ENCODE measurements around the gene THEM4.

THEM4 gene

DNA sequence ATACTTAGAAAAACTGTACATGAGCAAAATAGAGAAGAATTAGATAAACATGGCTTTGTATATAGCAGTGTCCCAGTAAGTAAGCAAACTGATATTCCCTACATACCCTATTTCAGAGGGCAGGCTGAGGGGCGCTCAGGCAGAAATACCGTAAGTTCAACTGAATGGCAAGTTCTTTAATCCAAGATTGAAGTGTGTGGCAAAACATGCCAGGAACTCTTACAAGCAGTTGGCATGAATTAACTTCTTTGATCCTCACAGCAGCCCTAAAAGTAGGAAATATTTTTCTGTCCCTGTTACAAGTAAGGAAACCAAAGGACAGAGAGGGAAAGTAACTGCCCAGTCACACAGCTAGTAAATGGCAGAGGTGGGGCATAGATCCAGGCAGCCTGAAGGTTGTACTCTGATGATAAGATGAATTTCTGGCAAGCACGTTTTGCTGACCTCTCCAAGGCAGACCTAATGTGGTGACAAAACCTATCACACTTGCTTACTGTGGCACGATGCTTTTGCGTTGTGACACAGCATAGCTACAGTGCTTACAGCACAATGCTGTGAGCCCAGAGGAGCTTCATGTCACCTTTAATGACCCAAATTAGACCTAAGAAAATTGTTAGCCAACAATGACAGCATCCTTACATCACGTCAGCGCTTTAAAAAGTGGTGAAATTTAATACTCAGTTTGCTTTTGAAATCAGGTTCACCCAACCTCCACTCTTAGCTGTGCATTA lies 35.0 kb upstream of the THEM4 start:
- no peak for DNase-seq (ENCODE audit: low spot score in 2 of 2)
- Mint-ChIP-seq H3K9me3 (no peaks in the 10 kb centered on the region), H3K4me1 (peaks cover 33% of the 10 kb centered on the region), H3K27ac (ENCODE audit: low read depth) (peak overlapping the region; percentile 97), H3K27me3 (no peaks in the 10 kb centered on the region), H3K4me3 (no peak overlapping the region), H3K36me3 (ENCODE audit: insufficient read depth) (peaks cover 17% of the 10 kb centered on the region)
- ATAC-seq (replicated peaks; ENCODE audit: extremely low read depth, poor library complexity, severe bottlenecking) = no peak

DNA sequence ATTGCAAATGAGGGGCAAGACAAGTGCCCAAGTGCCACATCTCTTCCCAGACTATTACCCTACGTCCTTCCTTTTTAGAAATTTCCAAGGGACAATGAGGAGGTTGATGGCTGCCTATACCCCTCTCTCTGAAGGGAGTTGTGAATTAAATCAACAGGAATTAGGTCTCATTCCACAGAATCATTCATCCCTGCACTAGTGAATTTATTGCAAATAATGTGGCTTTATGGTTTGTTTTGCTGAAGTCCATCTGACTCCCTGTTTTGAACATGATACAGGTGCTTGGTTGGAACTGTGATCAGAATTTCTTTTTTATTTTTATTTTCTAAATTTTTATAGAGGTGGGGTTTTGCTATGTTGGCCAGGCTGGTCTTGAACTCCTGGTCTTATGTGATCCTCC lies 34.3 kb upstream of the THEM4 start:
- Mint-ChIP-seq H3K27me3 (no peaks in the 10 kb centered on the region), H3K4me1 (peaks cover 29% of the 10 kb centered on the region), H3K27ac (ENCODE audit: low read depth) (peak overlapping the region; percentile 97)

DNA sequence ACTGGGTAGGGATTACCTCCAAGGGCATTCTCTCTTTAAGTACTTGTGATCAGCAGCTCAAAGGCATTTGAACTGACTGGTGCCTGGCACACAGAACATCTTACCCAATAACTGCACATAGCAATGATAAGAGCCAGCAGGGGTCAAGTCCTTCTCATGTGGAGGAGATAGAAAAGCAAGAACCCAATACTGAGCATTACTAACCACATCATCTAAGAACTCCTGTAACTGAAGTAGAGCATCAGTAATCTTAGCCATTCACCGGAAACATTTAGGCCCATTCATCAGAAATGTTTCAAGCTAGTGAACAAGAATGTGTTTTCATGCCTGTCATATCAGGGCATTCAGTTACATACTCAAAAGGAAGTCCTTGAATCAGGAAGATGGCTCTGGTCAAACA lies 33.6 kb upstream of the THEM4 start:
- no peaks in the 10 kb centered on the region for H3K27me3 Mint-ChIP-seq
- H3K27ac Mint-ChIP-seq (ENCODE audit: low read depth) = peak overlapping the region; percentile 86
- H3K4me1 Mint-ChIP-seq = peaks cover 29% of the 10 kb centered on the region
- no peak overlapping the region for H3K4me3 Mint-ChIP-seq
- H3K9me3 Mint-ChIP-seq = no peaks in the 10 kb centered on the region
- DNase-seq (ENCODE audit: low spot score in 2 of 2) (no peak), ATAC-seq (replicated peaks; ENCODE audit: extremely low read depth, poor library complexity, severe bottlenecking) (no peak)
- H3K36me3 Mint-ChIP-seq (ENCODE audit: insufficient read depth) = peaks cover 17% of the 10 kb centered on the region

More for the DNA sequence above, 34.3 kb upstream of the THEM4 start:
- Mint-ChIP-seq H3K36me3 (ENCODE audit: insufficient read depth) (peaks cover 17% of the 10 kb centered on the region), H3K9me3 (no peaks in the 10 kb centered on the region), H3K4me3 (no peak overlapping the region)
- DNase-seq (ENCODE audit: low spot score in 2 of 2) (no peak), ATAC-seq (replicated peaks; ENCODE audit: extremely low read depth, poor library complexity, severe bottlenecking) (no peak)

DNA sequence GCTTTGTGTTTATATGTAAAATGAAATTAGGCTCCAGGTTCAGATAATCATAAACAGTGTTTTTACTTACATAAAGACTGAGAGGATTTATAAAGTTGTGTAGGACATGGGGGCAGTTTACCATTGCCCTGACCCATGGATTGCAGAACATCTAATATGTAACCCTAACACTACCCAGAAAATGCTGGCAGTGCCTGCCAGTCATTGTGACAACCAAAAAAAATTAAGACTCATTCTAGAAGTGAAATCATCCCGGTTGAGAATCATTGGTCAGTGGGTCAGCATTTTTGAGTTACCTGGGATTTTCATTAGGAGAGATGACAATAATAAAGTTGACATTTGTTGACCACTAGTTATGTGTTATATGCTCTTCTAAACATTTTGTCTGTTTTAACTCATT lies 31.2 kb upstream of the THEM4 start:
- Mint-ChIP-seq H3K27ac (ENCODE audit: low read depth) (no peak overlapping the region), H3K4me1 (peaks cover 14% of the 10 kb centered on the region), H3K36me3 (ENCODE audit: insufficient read depth) (peaks cover 12% of the 10 kb centered on the region), H3K4me3 (no peak overlapping the region), H3K9me3 (no peaks in the 10 kb centered on the region), H3K27me3 (no peaks in the 10 kb centered on the region)
- no peak for DNase-seq (ENCODE audit: low spot score in 2 of 2)
- no peak for ATAC-seq (replicated peaks; ENCODE audit: extremely low read depth, poor library complexity, severe bottlenecking)

DNA sequence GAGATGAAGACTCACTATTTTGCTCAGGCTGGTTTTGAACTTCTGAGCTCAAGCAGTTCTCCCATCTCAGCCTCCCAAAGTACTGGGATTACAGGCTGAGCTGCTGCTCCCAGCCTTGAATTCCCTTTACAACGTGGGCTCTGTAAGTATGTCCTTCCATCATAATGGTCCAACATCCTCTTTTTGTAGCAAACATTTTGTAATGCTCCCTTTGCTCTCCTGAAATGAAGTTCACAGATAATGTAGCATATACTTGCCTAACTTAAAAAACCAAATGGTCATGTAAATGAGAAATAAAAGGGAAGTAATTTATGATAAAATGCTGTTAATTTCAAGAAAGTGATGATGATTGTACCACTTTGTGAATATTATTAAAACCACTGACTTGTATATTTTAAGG lies 30.5 kb upstream of the THEM4 start:
- peaks cover 7% of the 10 kb centered on the region for H3K4me1 Mint-ChIP-seq
- no peak overlapping the region for H3K27ac Mint-ChIP-seq (ENCODE audit: low read depth)

DNA sequence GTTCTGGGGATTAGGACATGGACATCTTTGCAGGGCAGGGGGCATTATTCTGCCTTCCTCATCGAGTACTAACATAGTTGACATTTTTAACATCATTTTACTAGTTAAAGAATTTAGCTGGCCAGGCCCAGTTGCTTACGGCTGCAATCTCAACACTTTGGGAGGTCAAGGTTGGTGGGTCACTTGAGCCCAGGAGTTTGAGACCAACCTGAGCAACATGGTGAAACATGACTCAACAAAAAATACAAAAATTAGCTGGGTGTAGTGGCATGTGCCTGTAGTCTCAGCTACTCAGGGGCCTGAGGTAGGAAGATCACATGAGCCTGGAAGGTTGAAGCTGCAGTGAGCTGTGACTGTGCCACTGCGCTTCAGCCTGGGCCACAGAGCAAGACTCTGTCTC lies 29.8 kb upstream of the THEM4 start:
- ATAC-seq (replicated peaks; ENCODE audit: extremely low read depth, poor library complexity, severe bottlenecking) (no peak), DNase-seq (ENCODE audit: low spot score in 2 of 2) (no peak)
- Mint-ChIP-seq H3K4me1 (peaks cover 9% of the 10 kb centered on the region), H3K27me3 (peaks cover 8% of the 10 kb centered on the region), H3K27ac (ENCODE audit: low read depth) (no peak overlapping the region), H3K36me3 (ENCODE audit: insufficient read depth) (peaks cover 10% of the 10 kb centered on the region), H3K9me3 (no peaks in the 10 kb centered on the region), H3K4me3 (no peak overlapping the region)

More for the DNA sequence above, 30.5 kb upstream of the THEM4 start:
- no peak for DNase-seq (ENCODE audit: low spot score in 2 of 2)
- no peak for ATAC-seq (replicated peaks; ENCODE audit: extremely low read depth, poor library complexity, severe bottlenecking)
- H3K27me3 Mint-ChIP-seq = peaks cover 7% of the 10 kb centered on the region
- no peak overlapping the region for H3K4me3 Mint-ChIP-seq
- no peaks in the 10 kb centered on the region for H3K9me3 Mint-ChIP-seq
- peaks cover 11% of the 10 kb centered on the region for H3K36me3 Mint-ChIP-seq (ENCODE audit: insufficient read depth)

DNA sequence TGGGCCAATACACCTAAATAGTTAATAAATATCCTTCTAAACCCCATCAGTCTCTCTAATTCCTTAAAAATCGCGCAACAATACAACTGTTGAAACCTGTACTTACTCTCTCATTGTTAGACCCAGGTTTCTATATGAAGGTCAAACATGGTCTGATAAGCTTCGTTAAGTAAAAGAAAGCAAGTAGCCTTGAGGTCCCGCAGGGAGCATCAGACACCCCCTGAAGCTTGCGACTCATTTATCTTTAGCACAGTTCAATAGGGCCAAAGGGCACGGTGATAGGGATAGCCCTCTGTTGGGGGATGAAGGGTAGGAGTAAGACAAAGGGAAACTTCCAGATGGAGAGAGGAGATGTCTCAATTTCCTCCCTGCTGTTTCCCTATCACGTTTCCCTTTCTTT lies 27.3 kb upstream of the THEM4 start:
- H3K4me3 Mint-ChIP-seq = no peak overlapping the region
- no peak for DNase-seq (ENCODE audit: low spot score in 2 of 2)
- peaks cover 8% of the 10 kb centered on the region for H3K27me3 Mint-ChIP-seq
- H3K36me3 Mint-ChIP-seq (ENCODE audit: insufficient read depth) = peaks cover 6% of the 10 kb centered on the region
- H3K9me3 Mint-ChIP-seq = no peaks in the 10 kb centered on the region
- ATAC-seq (replicated peaks; ENCODE audit: extremely low read depth, poor library complexity, severe bottlenecking) = no peak
- H3K4me1 Mint-ChIP-seq = peaks cover 13% of the 10 kb centered on the region
- H3K27ac Mint-ChIP-seq (ENCODE audit: low read depth) = no peak overlapping the region

DNA sequence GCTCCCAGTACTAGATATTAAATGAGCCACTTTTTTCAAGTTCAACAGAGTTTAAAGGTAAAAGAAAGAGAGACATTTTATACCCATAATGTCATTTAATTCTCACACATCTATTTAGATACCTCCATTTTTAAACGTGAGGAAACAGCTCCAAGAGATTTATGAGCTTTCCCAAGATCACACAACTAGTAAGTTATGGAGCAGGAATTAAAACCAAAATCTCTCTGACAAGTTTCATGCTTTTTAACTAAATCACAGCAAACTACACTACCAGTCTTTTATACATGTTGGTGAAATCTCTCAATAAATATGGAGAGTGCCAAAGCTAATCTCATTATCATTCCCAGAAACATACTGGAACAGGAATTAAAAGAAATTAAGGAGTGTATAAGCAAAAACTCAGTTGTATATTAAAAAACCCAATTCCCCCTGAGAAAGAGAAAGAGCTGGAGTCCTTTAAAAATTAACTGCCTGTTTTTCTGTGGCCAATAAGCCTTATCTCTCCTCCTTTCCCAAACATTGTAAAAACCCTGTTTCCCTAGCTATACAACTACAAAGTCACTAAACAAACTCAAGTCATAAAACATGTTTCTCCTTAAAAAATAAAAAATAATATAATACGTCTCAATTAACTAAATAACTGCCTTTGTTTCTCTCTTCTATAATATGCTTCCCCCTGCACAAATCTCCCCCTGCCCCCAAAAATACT lies 26.7 kb upstream of the THEM4 start:
- Mint-ChIP-seq H3K4me3 (no peak overlapping the region), H3K4me1 (peaks cover 7% of the 10 kb centered on the region), H3K27ac (ENCODE audit: low read depth) (no peak overlapping the region), H3K9me3 (no peaks in the 10 kb centered on the region), H3K36me3 (ENCODE audit: insufficient read depth) (peaks cover 3% of the 10 kb centered on the region), H3K27me3 (peaks cover 8% of the 10 kb centered on the region)
- no peak for ATAC-seq (replicated peaks; ENCODE audit: extremely low read depth, poor library complexity, severe bottlenecking)
- no peak for DNase-seq (ENCODE audit: low spot score in 2 of 2)

DNA sequence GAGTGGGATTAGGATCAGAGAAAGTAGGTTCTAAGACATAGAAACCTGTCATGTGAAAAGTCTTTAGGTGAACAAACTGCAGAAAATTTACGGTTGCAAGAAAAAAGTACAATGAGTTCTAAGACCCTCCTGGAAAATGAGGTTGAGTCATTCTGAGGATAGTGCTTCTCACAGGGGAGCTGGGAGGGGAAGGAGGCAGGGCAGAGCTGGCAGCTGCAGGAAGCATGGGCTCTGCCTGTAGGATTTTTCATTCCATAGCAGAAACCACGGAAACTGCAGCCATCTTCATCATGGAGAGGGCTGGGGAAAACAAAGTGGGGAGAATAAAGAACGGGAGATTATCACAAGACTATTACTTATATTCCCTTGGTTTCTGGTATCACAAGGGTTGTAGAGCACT lies 25.8 kb upstream of the THEM4 start:
- Mint-ChIP-seq H3K9me3 (no peaks in the 10 kb centered on the region), H3K27ac (ENCODE audit: low read depth) (peak overlapping the region; percentile 20), H3K36me3 (ENCODE audit: insufficient read depth) (peaks cover 2% of the 10 kb centered on the region), H3K4me3 (no peak overlapping the region), H3K4me1 (peaks cover 6% of the 10 kb centered on the region), H3K27me3 (peaks cover 8% of the 10 kb centered on the region)
- DNase-seq (ENCODE audit: low spot score in 2 of 2) (no peak), ATAC-seq (replicated peaks; ENCODE audit: extremely low read depth, poor library complexity, severe bottlenecking) (no peak)

DNA sequence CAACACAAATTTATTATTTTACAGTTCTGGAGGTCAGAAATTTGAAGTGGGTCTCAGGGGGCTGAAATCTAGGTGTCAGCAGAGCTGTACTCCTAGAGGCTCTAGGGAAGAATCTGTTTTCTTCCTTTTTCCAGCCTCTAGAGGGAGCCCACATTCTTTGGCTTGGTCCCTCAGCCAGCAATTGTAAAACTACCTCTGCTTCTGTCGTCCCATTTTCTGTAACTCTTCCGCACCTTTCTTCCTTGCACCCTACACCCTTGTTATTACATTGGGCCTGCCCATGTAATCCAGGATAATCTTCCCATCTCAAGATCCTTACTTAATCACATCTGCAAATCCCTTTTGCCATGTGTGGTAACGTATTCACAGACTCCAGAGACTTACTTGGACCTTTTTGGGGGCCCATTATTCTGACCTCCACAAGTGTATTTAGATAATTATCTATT lies 24.8 kb upstream of the THEM4 start:
- Mint-ChIP-seq H3K9me3 (no peaks in the 10 kb centered on the region), H3K4me1 (peaks cover 6% of the 10 kb centered on the region), H3K36me3 (ENCODE audit: insufficient read depth) (peaks cover 1% of the 10 kb centered on the region), H3K27me3 (peaks cover 8% of the 10 kb centered on the region), H3K27ac (ENCODE audit: low read depth) (peak overlapping the region; percentile 69), H3K4me3 (no peak overlapping the region)
- peak in 1 of 2 donors; percentile 53 for DNase-seq (ENCODE audit: low spot score in 2 of 2)
- peak; percentile 75 for ATAC-seq (replicated peaks; ENCODE audit: extremely low read depth, poor library complexity, severe bottlenecking)

DNA sequence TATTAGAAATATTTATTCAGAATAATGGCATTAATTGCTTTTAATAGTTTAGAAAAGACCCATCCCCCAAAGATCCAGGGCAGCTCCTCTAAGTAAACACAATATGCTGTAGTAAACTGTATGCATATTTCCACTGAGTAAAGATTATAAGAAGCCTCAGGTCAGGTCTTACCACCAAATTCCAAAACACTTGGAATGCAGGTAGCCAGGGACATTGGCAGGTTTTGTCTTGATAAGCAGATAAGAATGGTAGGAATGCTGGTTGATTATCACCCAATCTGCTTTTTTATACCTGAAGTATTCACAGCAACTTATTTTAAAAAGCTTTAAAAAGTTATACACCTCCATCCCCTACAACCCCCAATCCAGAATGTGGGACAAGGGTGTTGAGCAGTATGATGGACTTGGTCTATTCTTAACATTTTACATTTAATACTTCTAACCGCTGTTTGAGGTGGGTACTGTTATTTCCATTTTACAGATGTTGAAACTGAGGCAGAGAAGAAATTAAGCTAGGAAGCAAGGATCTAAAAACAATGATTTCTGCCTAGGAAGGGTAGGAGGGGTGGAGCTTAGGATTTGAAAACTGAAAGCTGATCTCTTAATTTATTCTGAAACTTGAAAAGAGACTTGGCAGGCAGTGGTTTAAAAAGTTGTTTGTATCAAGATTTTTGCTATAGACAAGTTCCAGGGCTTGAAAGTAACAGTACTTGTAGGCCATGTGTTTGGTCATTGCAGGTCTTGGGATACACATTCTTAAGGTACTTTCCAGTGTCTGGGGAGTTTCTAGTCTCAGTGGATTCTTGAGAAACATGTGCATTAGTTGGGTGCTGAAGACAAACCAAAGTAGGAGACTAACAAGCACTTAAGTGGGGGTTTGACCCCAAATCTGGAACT lies 15.6 kb upstream of the THEM4 start:
- Mint-ChIP-seq H3K27ac (ENCODE audit: low read depth) (no peak overlapping the region), H3K4me3 (no peak overlapping the region), H3K9me3 (no peaks in the 10 kb centered on the region), H3K36me3 (ENCODE audit: insufficient read depth) (peaks cover 1% of the 10 kb centered on the region), H3K27me3 (no peaks in the 10 kb centered on the region), H3K4me1 (peaks cover 7% of the 10 kb centered on the region)
- ATAC-seq (replicated peaks; ENCODE audit: extremely low read depth, poor library complexity, severe bottlenecking) = no peak
- DNase-seq (ENCODE audit: low spot score in 2 of 2) = no peak

DNA sequence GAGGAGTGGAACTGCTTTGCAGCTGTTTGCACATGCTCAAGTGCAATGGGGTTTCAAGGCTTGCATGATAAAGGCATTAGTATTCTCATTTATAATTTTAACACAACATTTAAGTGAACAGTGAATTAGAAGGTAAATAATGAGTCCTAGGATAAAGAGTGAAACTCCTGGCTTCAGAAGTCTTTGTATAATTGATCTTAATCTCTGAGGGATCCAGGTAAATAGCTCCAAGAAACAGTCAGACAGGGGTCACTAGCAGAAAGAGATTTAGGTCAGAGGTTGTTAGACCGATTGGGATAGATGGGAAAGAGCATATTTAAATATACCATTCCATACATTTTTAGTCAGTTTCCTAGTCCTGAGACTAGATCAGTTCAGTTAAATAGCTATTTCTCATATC lies 14.1 kb upstream of the THEM4 start:
- Mint-ChIP-seq H3K27ac (ENCODE audit: low read depth) (peak overlapping the region; percentile 24), H3K4me1 (peaks cover 7% of the 10 kb centered on the region), H3K27me3 (no peaks in the 10 kb centered on the region), H3K9me3 (no peaks in the 10 kb centered on the region), H3K36me3 (ENCODE audit: insufficient read depth) (peaks cover 1% of the 10 kb centered on the region), H3K4me3 (no peak overlapping the region)
- DNase-seq (ENCODE audit: low spot score in 2 of 2) (no peak), ATAC-seq (replicated peaks; ENCODE audit: extremely low read depth, poor library complexity, severe bottlenecking) (no peak)
